B cell (primary cell): ENCODE data around the gene YBEY. TPM values are rescaled to one million over a fixed set of nuclear protein-coding genes. Genes with fewer than 3 reads are reported as not detected.

Experiments used
- ATAC-seq: fragments of 200-7000 bp; cut with Tn5 transposase; one replicate; pipeline ENCODE4 v1.10.0; 2021; ENCODE audit warnings: low read depth, mild to moderate bottlenecking, moderate number of reproducible peaks, moderate library complexity
- CTCF ChIA-PET: fragments of 350-600 bp; sonication (Branson Sonifier 250); formaldehyde crosslinking; loops from one replicate; lab custom pipeline; 2021; ENCODE audit warnings: antibody characterized with exemption, inconsistent platforms; lab: Charles Lee
- POLR2A ChIA-PET: fragments of 350-600 bp; sonication (Branson Sonifier 250); formaldehyde crosslinking; loops from one replicate; lab custom pipeline; 2021; ENCODE audit warnings: antibody characterized with exemption; lab: Charles Lee
- DNase-seq: peaks from one replicate; pipeline ENCODE4 v3.0.0; 2013
- H2AFZ ChIP-seq: 2 replicates; pipeline ENCODE4 v1.6.1; 2012; ENCODE audit warnings: mild to moderate bottlenecking, low read depth, low read length; ENCODE audit not compliant: insufficient read depth, poor library complexity, severe bottlenecking
- H3K27ac ChIP-seq, 2 donors: 1 replicate in 1 of 2; 2 replicates in 1 of 2; pipeline ENCODE4 v1.5.1; 2012 to 2013; ENCODE audit warnings: low read length in 2 of 2, mild to moderate bottlenecking in 2 of 2, moderate library complexity in 1 of 2
- H3K27me3 ChIP-seq, 4 experiments: fragments of 200-600 bp in 1 of 4; sonication (generic) in 1 of 4; replicated peaks in 1 of 4; 1 replicate in 2 of 4; 2 replicates in 2 of 4; pipeline versions ENCODE4 v1.6.1 to v1.7.0; 2013 to 2016; ENCODE audit warnings: low read length in 3 of 4, mild to moderate bottlenecking in 2 of 4, mixed read lengths in 1 of 4, moderate library complexity in 1 of 4; ENCODE audit not compliant: insufficient read depth in 4 of 4, control insufficient read depth in 3 of 4; ENCODE audit errors: control extremely low read depth in 1 of 4
- H3K36me3 ChIP-seq, 2 experiments: replicated peaks in 1 of 2; 1 replicate in 1 of 2; 2 replicates in 1 of 2; pipeline versions ENCODE4 v1.6.1 to v1.7.1; 2013; ENCODE audit warnings: low read length in 1 of 2; ENCODE audit not compliant: insufficient read depth in 2 of 2, control insufficient read depth in 1 of 2; ENCODE audit errors: control extremely low read depth in 1 of 2, extremely low read depth in 1 of 2
- H3K4me1 ChIP-seq, 2 donors: fragments of 200-600 bp in 1 of 2; sonication (generic) in 1 of 2; 1 replicate in 1 of 2; 2 replicates in 1 of 2; pipeline versions ENCODE4 v1.5.1 to v1.6.1; 2013 to 2017; ENCODE audit warnings: low read length in 2 of 2; ENCODE audit not compliant: control insufficient read depth in 2 of 2, insufficient read depth in 2 of 2
- H3K4me2 ChIP-seq: replicated peaks from 2 replicates; pipeline ENCODE3; 2012; ENCODE audit warnings: mild to moderate bottlenecking, low read depth, low read length; ENCODE audit not compliant: poor library complexity, severe bottlenecking
- H3K4me3 ChIP-seq, 5 experiments: fragments of 200-600 bp in 1 of 5; sonication (generic) in 1 of 5; 1 replicate in 3 of 5; 2 replicates in 2 of 5; pipeline versions ENCODE4 v1.5.1 to v1.7.0; 2011 to 2016; ENCODE audit warnings: low read length in 4 of 5, mild to moderate bottlenecking in 4 of 5, low read depth in 2 of 5, control low read depth in 1 of 5, moderate library complexity in 1 of 5; ENCODE audit not compliant: insufficient read depth in 1 of 5; ENCODE audit errors: control extremely low read depth in 1 of 5, extremely low read depth in 1 of 5
- H3K79me2 ChIP-seq: fragments of 200-600 bp; sonication (generic); one replicate; pipeline ENCODE4 v1.6.0; 2016; ENCODE audit warnings: low read length; ENCODE audit not compliant: control insufficient read depth, insufficient read depth
- H3K9ac ChIP-seq: fragments of 200-600 bp; sonication (generic); 2 replicates; pipeline ENCODE4 v1.6.1; 2017; ENCODE audit warnings: mild to moderate bottlenecking, low read length, moderate library complexity
- H3K9me3 ChIP-seq, 3 donors: one replicate each; pipeline versions ENCODE4 v1.6.1 to v1.7.1; 2013; ENCODE audit warnings: low read length in 2 of 3; ENCODE audit not compliant: control insufficient read depth in 2 of 3, insufficient read depth in 1 of 3; ENCODE audit errors: control extremely low read depth in 1 of 3
- H4K20me1 ChIP-seq: 2 replicates; pipeline ENCODE4 v1.6.0; 2012; ENCODE audit warnings: mild to moderate bottlenecking, low read length; ENCODE audit not compliant: insufficient read depth, control insufficient read depth, poor library complexity, severe bottlenecking
- H3K27ac Mint-ChIP-seq: one replicate; pipeline ENCODE4 v1.8.0; 2021; ENCODE audit warnings: mixed read lengths
- H3K27me3 Mint-ChIP-seq: one replicate; pipeline ENCODE4 v1.8.0; 2021; ENCODE audit warnings: mixed read lengths
- H3K4me1 Mint-ChIP-seq: one replicate; pipeline ENCODE4 v1.8.0; 2021; ENCODE audit warnings: mixed read lengths
- H3K4me3 Mint-ChIP-seq: one replicate; pipeline ENCODE4 v1.8.0; 2021; ENCODE audit warnings: mixed read lengths
- H3K9me3 Mint-ChIP-seq: one replicate; pipeline ENCODE4 v1.8.0; 2022; ENCODE audit warnings: mixed read lengths; ENCODE audit not compliant: insufficient read depth
- EZH2 ChIP-seq: IDR thresholded peaks from 2 replicates; pipeline ENCODE4 v1.6.1; 2012; ENCODE audit warnings: borderline replicate concordance, low read depth, mild to moderate bottlenecking, moderate library complexity, low read length; ENCODE audit not compliant: insufficient read depth, poor library complexity, severe bottlenecking
- WGBS: methylation state at CpG from one replicate; pipeline ENCODE4 v1.1.5; 2013; ENCODE audit warnings: missing lambda C conversion rate; ENCODE audit not compliant: insufficient coverage; 5-methylcytosine and 5-hydroxymethylcytosine counted together
- intact Hi-C: fragments of 100-400 bp; cut with micrococcal nuclease; formaldehyde crosslinking; loops from one replicate; pipeline ENCODE4 v1.10.0; 2022
- polyA plus RNA-seq: library from polyadenylated mRNA; depleted of rRNA; stranded (reverse); fragments of >200 nt; gene quantifications from 2 replicates; pipeline ENCODE4 v1.2.3, GENCODE V29; 2012
- total RNA-seq, 2 donors: library from RNA; stranded (reverse); fragments of 120-200 nt in 1 of 2; gene quantifications; 1 replicate in 1 of 2; 2 replicates in 1 of 2; pipeline versions ENCODE4 v1.2.3 to v1.2.4, GENCODE V29; 2013 to 2022
- TF ChIP-seq, protein P1 (sequence below): fragments of 200-600 bp; IDR thresholded peaks from one replicate; pipeline ENCODE4 v1.8.0; 2022; ENCODE audit warnings: antibody characterized with exemption, mild to moderate bottlenecking

The YBEY gene
- total and polyA plus RNA-seq, 2 donors (not counting 1 experiment from before 2014, with no cell fraction given): 15.0 to 21.6 TPM

DNA sequence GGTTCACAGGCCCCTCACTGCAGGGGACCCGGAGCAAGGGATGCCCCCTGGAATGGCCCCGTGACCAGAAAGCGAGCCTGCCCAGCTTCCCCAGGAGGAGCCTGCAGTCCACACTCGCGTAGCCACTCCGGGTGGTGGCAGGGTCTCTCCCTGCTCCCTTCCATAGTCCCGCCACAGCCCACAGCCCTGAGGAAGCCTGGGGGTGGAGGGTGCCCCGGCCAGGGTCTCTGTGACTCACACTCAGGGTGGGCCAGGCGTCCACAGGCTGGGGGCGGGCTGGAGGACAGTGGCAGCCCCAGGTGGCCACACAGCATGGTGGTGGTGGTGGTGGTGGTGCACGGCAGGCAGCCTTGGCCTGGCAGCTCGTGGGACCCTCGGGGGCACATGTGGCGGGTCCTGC lies 15.6 kb downstream of the YBEY start:
- Histone ChIP-seq H4K20me1 (no peaks in the 10 kb centered on the region), H3K9me3 (peaks cover 0 to 8% (median 0%) of the 10 kb centered on the region in 3 donors), H3K36me3 (peaks cover 3 to 5% of the 10 kb centered on the region in 2 experiments), H3K4me2 (no peak overlapping the region), H3K9ac (no peak overlapping the region), H2AFZ (no peak overlapping the region), H3K27ac (no peak overlapping the region), H3K27me3 (peaks cover 0 to 10% (median 3%) of the 10 kb centered on the region in 4 experiments), H3K4me3 (no peak overlapping the region), H3K79me2 (no peaks in the 10 kb centered on the region), H3K4me1 (peaks cover 0 to 10% of the 10 kb centered on the region in 2 donors)
- H3K27ac Mint-ChIP-seq: no peak overlapping the region
- POLR2A ChIA-PET: no interaction called here
- H3K27me3 Mint-ChIP-seq: peaks cover 3% of the 10 kb centered on the region
- CTCF ChIA-PET: interaction anchor here (1.2 kb wide), 1 partner anchor 24 kb away, joined by 3 read pairs; no protein-coding TSS in a partner anchor
- WGBS: 94% methylated on average over 13 of the region's 14 CpGs
- TF ChIP-seq, protein P1, sequence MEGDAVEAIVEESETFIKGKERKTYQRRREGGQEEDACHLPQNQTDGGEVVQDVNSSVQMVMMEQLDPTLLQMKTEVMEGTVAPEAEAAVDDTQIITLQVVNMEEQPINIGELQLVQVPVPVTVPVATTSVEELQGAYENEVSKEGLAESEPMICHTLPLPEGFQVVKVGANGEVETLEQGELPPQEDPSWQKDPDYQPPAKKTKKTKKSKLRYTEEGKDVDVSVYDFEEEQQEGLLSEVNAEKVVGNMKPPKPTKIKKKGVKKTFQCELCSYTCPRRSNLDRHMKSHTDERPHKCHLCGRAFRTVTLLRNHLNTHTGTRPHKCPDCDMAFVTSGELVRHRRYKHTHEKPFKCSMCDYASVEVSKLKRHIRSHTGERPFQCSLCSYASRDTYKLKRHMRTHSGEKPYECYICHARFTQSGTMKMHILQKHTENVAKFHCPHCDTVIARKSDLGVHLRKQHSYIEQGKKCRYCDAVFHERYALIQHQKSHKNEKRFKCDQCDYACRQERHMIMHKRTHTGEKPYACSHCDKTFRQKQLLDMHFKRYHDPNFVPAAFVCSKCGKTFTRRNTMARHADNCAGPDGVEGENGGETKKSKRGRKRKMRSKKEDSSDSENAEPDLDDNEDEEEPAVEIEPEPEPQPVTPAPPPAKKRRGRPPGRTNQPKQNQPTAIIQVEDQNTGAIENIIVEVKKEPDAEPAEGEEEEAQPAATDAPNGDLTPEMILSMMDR: no peak
- no peak for TF ChIP-seq EZH2
- intact Hi-C loops: no loop called here
- no peaks in the 10 kb centered on the region for H3K9me3 Mint-ChIP-seq
- no peak for DNase-seq
- H3K4me1 Mint-ChIP-seq: peaks cover 7% of the 10 kb centered on the region
- H3K4me3 Mint-ChIP-seq: no peak overlapping the region
- no peak for ATAC-seq

DNA sequence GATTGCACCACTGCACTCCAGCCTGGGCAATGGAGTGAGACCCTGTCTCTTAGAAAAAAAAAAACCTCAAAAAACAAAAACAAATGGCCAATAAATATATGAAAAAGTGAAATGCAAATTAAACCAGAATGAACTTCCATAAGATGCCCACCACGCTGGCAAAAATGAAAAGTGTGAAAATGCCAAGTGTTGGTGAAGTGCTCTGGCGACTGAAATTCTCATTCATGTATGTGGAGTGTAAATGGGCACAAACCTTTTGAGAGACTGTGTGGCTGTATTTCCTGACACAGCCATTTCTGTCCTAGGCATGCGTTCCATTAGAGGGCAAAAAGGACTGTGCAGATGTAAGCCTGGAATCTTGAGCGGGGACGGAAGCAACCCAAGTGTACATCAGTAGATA lies 18.3 kb downstream of the YBEY start:
- H3K4me3 Mint-ChIP-seq: no peak overlapping the region
- no peak for DNase-seq
- ChIA-PET CTCF (no interaction called here), POLR2A (no interaction called here)
- no peak overlapping the region for H2AFZ ChIP-seq
- no peak overlapping the region for H3K27ac ChIP-seq
- no peaks in the 10 kb centered on the region for H3K9me3 Mint-ChIP-seq
- H3K4me1 ChIP-seq: no peaks in the 10 kb centered on the region
- no peaks in the 10 kb centered on the region for H3K4me1 Mint-ChIP-seq
- H3K9me3 ChIP-seq: no peaks in the 10 kb centered on the region
- no peaks in the 10 kb centered on the region for H3K27me3 ChIP-seq
- H3K4me2 ChIP-seq: no peak overlapping the region
- H3K9ac ChIP-seq: no peak overlapping the region
- H3K79me2 ChIP-seq: no peaks in the 10 kb centered on the region
- peaks cover 3 to 5% of the 10 kb centered on the region in 2 experiments for H3K36me3 ChIP-seq
- H3K4me3 ChIP-seq: no peak overlapping the region
- H4K20me1 ChIP-seq: no peaks in the 10 kb centered on the region
- no peak overlapping the region for H3K27ac Mint-ChIP-seq
- TF ChIP-seq, protein P1: no peak
- no peak for TF ChIP-seq EZH2
- ATAC-seq: no peak
- intact Hi-C loops: no loop called here
- 94% methylated on average over 4 of the region's 5 CpGs for WGBS
- H3K27me3 Mint-ChIP-seq: no peaks in the 10 kb centered on the region
